Smooth muscle cell (in vitro differentiated cells): ENCODE results near the gene CBR3. TPM values are rescaled to one million over a fixed set of nuclear protein-coding genes. Genes with fewer than 3 reads are reported as not detected.

Source experiments
- DNase-seq: peaks from one replicate; lab custom pipeline; 2025; ENCODE audit not compliant: unreplicated experiment; lab: John Stamatoyannopoulos, UW
- H2AFZ ChIP-seq: fragments of 200-600 bp; sonication (generic); 2 replicates; pipeline ENCODE4 v1.6.0; 2016; ENCODE audit warnings: antibody characterized with exemption, low read depth, mild to moderate bottlenecking
- H3F3A ChIP-seq: fragments of 200-600 bp; sonication (generic); 2 replicates; pipeline ENCODE4 v1.6.0; 2017; ENCODE audit warnings: antibody characterized with exemption, low read depth
- H3K27ac ChIP-seq: fragments of 200-600 bp; sonication (generic); 2 replicates; pipeline ENCODE4 v1.5.1; 2016; ENCODE audit warnings: low read depth, mild to moderate bottlenecking
- H3K27me3 ChIP-seq: fragments of 200-600 bp; sonication (generic); 2 replicates; pipeline ENCODE4 v1.6.1; 2016; ENCODE audit warnings: low read depth, mild to moderate bottlenecking
- H3K36me3 ChIP-seq: fragments of 200-600 bp; sonication (generic); 2 replicates; pipeline ENCODE4 v1.5.1; 2016; ENCODE audit warnings: low read depth
- H3K4me1 ChIP-seq: fragments of 200-600 bp; sonication (generic); 2 replicates; pipeline ENCODE4 v1.5.1; 2016; ENCODE audit warnings: low read depth
- H3K4me2 ChIP-seq: fragments of 200-600 bp; sonication (generic); 2 replicates; pipeline ENCODE4 v1.6.0; 2016; ENCODE audit warnings: mild to moderate bottlenecking
- H3K4me3 ChIP-seq: fragments of 200-600 bp; sonication (generic); 2 replicates; pipeline ENCODE4 v1.5.1; 2016; ENCODE audit warnings: mild to moderate bottlenecking
- H3K79me2 ChIP-seq: fragments of 200-600 bp; sonication (generic); 2 replicates; pipeline ENCODE4 v1.6.0; 2016; ENCODE audit warnings: low read depth, mild to moderate bottlenecking
- H3K9ac ChIP-seq: fragments of 200-600 bp; sonication (generic); 2 replicates; pipeline ENCODE4 v1.6.0; 2016; ENCODE audit warnings: low read depth
- H3K9me3 ChIP-seq: fragments of 200-600 bp; sonication (generic); replicated peaks from 2 replicates; pipeline ENCODE4 v1.5.1; 2016; ENCODE audit warnings: low read depth
- H4K20me1 ChIP-seq: fragments of 200-600 bp; sonication (generic); 2 replicates; pipeline ENCODE4 v1.6.0; 2016; ENCODE audit warnings: low read depth
- WGBS: methylation state at CpG from one replicate; pipeline ENCODE4 v1.1.7; 2016; ENCODE audit warnings: low lambda C conversion rate; 5-methylcytosine and 5-hydroxymethylcytosine counted together
- polyA plus RNA-seq: library from polyadenylated mRNA; unstranded; fragments of >200 nt; fragmentation: Nextera tagmentation; extraction: Ambion mirVana; gene quantifications from 2 replicates; pipeline ENCODE4 v1.2.1, GENCODE V29; 2016
- total RNA-seq: library from RNA; depleted of rRNA; stranded (reverse); fragments of >200 nt; gene quantifications from 2 replicates; pipeline ENCODE4 v1.2.3, GENCODE V29; 2014
- TF ChIP-seq, protein P1 (sequence below): fragments of 200-600 bp; sonication (generic); IDR thresholded peaks from 2 replicates; pipeline ENCODE4 v1.5.1; 2017; ENCODE audit warnings: borderline replicate concordance, mild to moderate bottlenecking, antibody characterized with exemption; ENCODE audit not compliant: insufficient read depth, poor library complexity, severe bottlenecking

Gene CBR3
- total and polyA plus RNA-seq, 2 experiments from 2014 or later, result 0.78 to 3.3 TPM

DNA sequence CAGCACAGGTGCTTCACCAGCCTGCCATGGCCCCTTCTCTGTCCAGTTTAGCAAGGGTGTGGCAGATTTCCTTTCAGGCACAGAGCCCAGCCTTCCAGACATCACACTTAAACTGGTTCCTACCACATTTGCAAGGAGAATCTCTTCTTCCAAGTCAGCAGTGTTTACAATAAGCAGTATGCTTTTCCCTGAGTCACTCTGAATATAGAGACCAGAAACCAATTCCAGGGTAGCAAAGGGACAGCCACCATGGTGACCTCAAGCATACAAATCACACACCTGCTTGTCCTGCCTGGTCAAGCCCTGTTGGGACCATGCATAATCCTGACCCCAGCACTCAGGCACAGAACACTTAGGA is 8.7 kb upstream of the CBR3 start:
- TF ChIP-seq, protein P1, sequence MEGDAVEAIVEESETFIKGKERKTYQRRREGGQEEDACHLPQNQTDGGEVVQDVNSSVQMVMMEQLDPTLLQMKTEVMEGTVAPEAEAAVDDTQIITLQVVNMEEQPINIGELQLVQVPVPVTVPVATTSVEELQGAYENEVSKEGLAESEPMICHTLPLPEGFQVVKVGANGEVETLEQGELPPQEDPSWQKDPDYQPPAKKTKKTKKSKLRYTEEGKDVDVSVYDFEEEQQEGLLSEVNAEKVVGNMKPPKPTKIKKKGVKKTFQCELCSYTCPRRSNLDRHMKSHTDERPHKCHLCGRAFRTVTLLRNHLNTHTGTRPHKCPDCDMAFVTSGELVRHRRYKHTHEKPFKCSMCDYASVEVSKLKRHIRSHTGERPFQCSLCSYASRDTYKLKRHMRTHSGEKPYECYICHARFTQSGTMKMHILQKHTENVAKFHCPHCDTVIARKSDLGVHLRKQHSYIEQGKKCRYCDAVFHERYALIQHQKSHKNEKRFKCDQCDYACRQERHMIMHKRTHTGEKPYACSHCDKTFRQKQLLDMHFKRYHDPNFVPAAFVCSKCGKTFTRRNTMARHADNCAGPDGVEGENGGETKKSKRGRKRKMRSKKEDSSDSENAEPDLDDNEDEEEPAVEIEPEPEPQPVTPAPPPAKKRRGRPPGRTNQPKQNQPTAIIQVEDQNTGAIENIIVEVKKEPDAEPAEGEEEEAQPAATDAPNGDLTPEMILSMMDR, result no peak
- H4K20me1 ChIP-seq, result no peaks in the 10 kb centered on the region
- no peaks in the 10 kb centered on the region for H3F3A ChIP-seq
- no peaks in the 10 kb centered on the region for H3K4me1 ChIP-seq
- H3K36me3 ChIP-seq, result no peaks in the 10 kb centered on the region
- no peaks in the 10 kb centered on the region for H3K79me2 ChIP-seq
- no peak for DNase-seq
- H3K9me3 ChIP-seq, result no peaks in the 10 kb centered on the region
- H3K27ac ChIP-seq, result no peak overlapping the region
- H3K4me2 ChIP-seq, result no peak overlapping the region
- H3K27me3 ChIP-seq, result no peaks in the 10 kb centered on the region
- no peak overlapping the region for H3K4me3 ChIP-seq
- H2AFZ ChIP-seq, result no peak overlapping the region
- no peak overlapping the region for H3K9ac ChIP-seq

DNA sequence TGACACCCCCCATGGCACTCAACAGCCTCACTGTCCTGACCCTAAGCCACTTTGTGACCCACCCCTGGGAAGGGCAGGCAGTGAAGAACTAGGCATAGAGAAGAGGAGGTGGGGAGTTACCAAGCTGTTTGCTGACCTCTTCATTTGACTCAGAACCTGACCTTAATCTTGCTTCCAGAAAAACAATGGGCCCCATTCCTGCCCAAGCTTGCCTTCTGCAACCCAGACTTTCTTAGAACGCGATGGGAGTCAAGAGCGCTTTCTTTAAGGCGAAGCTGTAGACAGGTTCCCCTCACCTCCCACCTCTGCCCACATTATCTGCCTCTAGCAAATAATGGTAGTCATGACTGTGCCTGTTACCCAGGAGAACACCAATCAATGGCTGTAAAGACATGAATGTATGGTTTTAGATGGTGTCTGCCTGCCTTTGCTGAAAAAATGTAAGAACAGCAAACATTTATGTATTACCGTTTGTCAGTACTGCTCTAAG is 8.2 kb upstream of the CBR3 start:
- H3K4me3 ChIP-seq, result no peak overlapping the region
- no peaks in the 10 kb centered on the region for H3K27me3 ChIP-seq
- H3K79me2 ChIP-seq, result no peaks in the 10 kb centered on the region
- no peak overlapping the region for H3K4me2 ChIP-seq
- TF ChIP-seq, protein P1, result no peak
- H3K9me3 ChIP-seq, result no peaks in the 10 kb centered on the region
- no peak overlapping the region for H2AFZ ChIP-seq
- no peak overlapping the region for H3K27ac ChIP-seq
- H3K36me3 ChIP-seq, result no peaks in the 10 kb centered on the region
- no peak overlapping the region for H3K9ac ChIP-seq
- H3F3A ChIP-seq, result no peaks in the 10 kb centered on the region
- no peaks in the 10 kb centered on the region for H3K4me1 ChIP-seq
- WGBS, result 94% methylated on average over 5 of the region's 5 CpGs
- H4K20me1 ChIP-seq, result no peaks in the 10 kb centered on the region
- DNase-seq, result no peak

DNA sequence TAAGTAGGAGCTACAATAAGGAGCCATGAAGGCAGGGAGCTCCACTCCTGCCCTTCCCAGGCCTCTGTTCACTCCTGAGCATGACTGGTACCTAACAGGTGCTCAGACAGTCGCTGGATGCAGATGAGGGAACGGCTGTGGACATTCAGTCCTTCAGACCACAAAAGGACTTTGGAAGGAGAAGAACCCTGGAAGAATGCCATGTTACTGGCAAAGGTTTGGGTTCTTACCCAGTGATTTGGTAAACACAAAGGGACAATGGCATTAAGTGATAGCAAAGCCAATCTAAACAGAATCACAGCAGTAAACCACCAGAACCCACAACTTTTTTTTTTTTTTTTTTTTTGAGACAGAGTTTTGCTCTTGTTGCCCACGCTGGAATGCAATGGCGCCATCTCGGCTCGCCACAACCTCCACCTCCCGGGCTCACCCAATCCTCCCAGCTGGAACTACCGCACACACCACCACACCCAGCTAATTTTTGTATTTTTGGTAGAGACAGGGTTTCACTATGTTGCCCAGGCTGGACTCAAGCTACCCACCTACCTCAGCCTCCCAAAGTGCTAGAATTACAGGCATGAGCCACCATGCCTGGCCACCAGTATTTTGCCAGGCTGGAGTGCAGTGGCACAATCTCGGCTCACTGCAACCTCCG is 7.5 kb upstream of the CBR3 start:
- no peak overlapping the region for H3K9ac ChIP-seq
- H3K4me3 ChIP-seq, result no peak overlapping the region
- no peak overlapping the region for H3K4me2 ChIP-seq
- no peaks in the 10 kb centered on the region for H3K27me3 ChIP-seq
- 94% methylated on average over 9 of the region's 10 CpGs for WGBS
- H4K20me1 ChIP-seq, result no peaks in the 10 kb centered on the region
- no peak overlapping the region for H2AFZ ChIP-seq
- H3K9me3 ChIP-seq, result no peaks in the 10 kb centered on the region
- H3K27ac ChIP-seq, result no peak overlapping the region
- no peaks in the 10 kb centered on the region for H3F3A ChIP-seq
- no peaks in the 10 kb centered on the region for H3K79me2 ChIP-seq
- H3K36me3 ChIP-seq, result no peaks in the 10 kb centered on the region
- no peaks in the 10 kb centered on the region for H3K4me1 ChIP-seq
- no peak for DNase-seq
- TF ChIP-seq, protein P1, result no peak

DNA sequence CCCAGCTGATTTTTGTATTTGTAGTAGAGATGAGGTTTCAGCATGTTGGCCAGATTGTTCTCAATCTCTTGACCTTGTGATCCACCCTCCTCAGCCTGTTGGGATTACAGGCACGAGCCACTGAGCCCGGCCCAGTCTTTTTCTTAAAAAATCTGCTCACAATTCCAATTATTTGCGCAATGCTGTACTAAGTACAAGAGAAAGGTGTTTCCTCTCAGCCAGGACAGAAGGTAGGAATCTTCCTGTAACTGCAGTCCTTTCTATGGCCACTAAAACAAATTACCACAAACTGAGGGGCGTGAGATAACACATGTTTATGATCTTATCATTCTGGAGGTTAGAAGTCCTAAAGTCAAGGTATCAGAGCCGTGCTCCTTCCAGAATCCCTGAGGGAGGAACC is 6.9 kb upstream of the CBR3 start:
- TF ChIP-seq, protein P1, result no peak
- no peak for DNase-seq
- no peaks in the 10 kb centered on the region for H3K36me3 ChIP-seq

More for the DNA sequence above, 6.9 kb upstream of the CBR3 start:
- Histone ChIP-seq H4K20me1 (no peaks in the 10 kb centered on the region), H3K9me3 (no peaks in the 10 kb centered on the region), H3K4me2 (no peak overlapping the region), H3F3A (no peaks in the 10 kb centered on the region), H3K27ac (no peak overlapping the region), H3K27me3 (peaks cover 3% of the 10 kb centered on the region), H2AFZ (no peak overlapping the region), H3K79me2 (no peaks in the 10 kb centered on the region), H3K4me1 (no peaks in the 10 kb centered on the region), H3K4me3 (no peak overlapping the region), H3K9ac (no peak overlapping the region)
- WGBS, result 93% methylated on average over 5 of the region's 5 CpGs
